SH-SY5Y (cell line): Measurements from ENCODE around the gene CGNL1.

Source experiments
- GATA2 ChIP-seq: IDR thresholded peaks from 2 replicates; pipeline ENCODE4 v1.6.1; 2011; ENCODE audit warnings: mild to moderate bottlenecking, low read depth, low read length
- GATA3 ChIP-seq: IDR thresholded peaks from 2 replicates; pipeline ENCODE4 v1.6.1; 2011; ENCODE audit warnings: low read depth, mild to moderate bottlenecking, low read length, moderate library complexity

DNA sequence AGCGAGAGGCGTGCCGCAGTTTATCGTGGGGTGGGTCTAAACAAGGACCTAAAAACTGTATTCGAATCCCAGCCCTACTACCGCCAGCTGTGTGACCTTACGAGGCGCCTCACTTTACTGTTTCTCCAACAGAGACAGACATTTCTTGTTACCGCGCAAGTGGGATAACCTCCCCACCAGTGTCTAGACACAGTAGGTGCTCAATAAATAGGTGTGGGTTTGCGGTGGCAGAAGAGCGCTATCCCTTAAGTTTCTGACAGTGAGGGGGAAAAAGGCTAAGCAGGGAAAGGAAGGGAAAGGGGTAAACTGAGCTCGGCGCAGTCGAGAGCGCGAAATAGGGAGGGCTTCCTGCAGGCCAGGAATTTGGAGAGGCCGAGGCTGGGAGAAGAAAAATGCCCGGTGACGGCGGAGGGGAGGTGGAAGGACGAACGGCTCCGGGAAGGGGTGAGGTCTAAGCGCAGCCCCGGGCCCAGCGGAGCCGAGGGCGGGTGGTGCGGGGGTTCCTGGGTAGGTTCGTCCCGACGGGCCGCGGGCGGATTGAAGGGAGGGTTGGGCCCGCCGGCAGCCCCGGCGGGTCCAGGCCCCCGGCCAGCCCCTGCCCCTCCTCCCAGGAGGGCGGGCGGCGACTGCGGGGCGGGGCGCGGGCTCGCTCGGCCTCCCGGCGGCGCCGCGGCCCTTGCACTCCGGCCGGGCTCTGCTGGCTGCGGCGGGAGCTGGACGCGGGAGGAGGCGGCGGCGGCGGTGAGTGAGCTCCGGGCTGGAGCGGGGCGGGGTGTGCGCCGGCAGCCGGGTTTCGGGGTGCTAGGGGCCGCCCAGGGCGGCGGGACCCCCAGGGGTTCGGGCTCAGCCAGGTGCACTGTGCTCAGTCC is at the start of gene CGNL1:
- TF ChIP-seq GATA2 (no peak), GATA3 (no peak)
